MM.1S (cell line): Measurements from ENCODE around the gene GPC4.

Experiments used
- CTCF ChIP-seq: fragments of 300-600 bp; sonication (generic); IDR thresholded peaks from 2 replicates; pipeline ENCODE4 v1.5.1; 2016; ENCODE audit warnings: antibody characterized with exemption, low read length, mixed read lengths
- EZH2phosphoT487 ChIP-seq: fragments of 300-600 bp; sonication (generic); IDR thresholded peaks from 2 replicates; pipeline ENCODE4 v1.6.1; 2018; ENCODE audit warnings: antibody characterized with exemption, low read length

GRCh38 chrX:133413218-133413925 lies 1.9 kb downstream of the GPC4 start:
- TF ChIP-seq CTCF (no peak), EZH2phosphoT487 (no peak)
